Activated naive CD4-positive, alpha-beta T cell treated with anti-CD3 and anti-CD28 coated beads, Interleukin-2, amount 50 U/mL, for 24 hours (primary cell): ENCODE results near the gene RPL12.

Source experiments
- H3K27ac Mint-ChIP-seq: one replicate; pipeline ENCODE4 v1.8.0; 2021; ENCODE audit warnings: mild to moderate bottlenecking, mixed read lengths
- H3K27me3 Mint-ChIP-seq: one replicate; pipeline ENCODE4 v1.8.0; 2021; ENCODE audit warnings: mixed read lengths
- H3K36me3 Mint-ChIP-seq: one replicate; pipeline ENCODE4 v1.8.0; 2021; ENCODE audit warnings: mixed read lengths
- H3K4me1 Mint-ChIP-seq: one replicate; pipeline ENCODE4 v1.8.0; 2021; ENCODE audit warnings: mixed read lengths
- H3K4me3 Mint-ChIP-seq: one replicate; pipeline ENCODE4 v1.8.0; 2021; ENCODE audit warnings: mild to moderate bottlenecking, mixed read lengths
- H3K9me3 Mint-ChIP-seq: one replicate; pipeline ENCODE4 v1.8.0; 2021; ENCODE audit warnings: mixed read lengths

Gene RPL12

GRCh38 chr9:127450830-127451607 is at the start of gene RPL12, which contains the start of gene LRSAM1:
Gene RPL12, minus strand, starts transcription at chr9:127451406. Its CDS starts 89 bp downstream, at chr9:127451317.
Gene LRSAM1, plus strand, starts transcription at chr9:127451510. Its CDS starts 3,018 bp downstream, at chr9:127454528.
- Mint-ChIP-seq H3K27me3 (no peaks in the 10 kb centered on the region), H3K4me3 (peak within 1 kb of the TSS; percentile 95), H3K27ac (peak within 1 kb of the TSS; percentile 99), H3K36me3 (peaks cover 44% of the 10 kb centered on the region), H3K4me1 (peaks cover 37% of the 10 kb centered on the region), H3K9me3 (no peaks in the 10 kb centered on the region)

GRCh38 chr9:127500862-127501261 is 49.7 kb upstream of the RPL12 start:
- H3K4me1 Mint-ChIP-seq, result no peaks in the 10 kb centered on the region
- H3K4me3 Mint-ChIP-seq, result no peak overlapping the region
- no peaks in the 10 kb centered on the region for H3K27me3 Mint-ChIP-seq
- H3K27ac Mint-ChIP-seq, result no peak overlapping the region
- H3K9me3 Mint-ChIP-seq, result no peaks in the 10 kb centered on the region
- peaks cover 4% of the 10 kb centered on the region for H3K36me3 Mint-ChIP-seq

- Mint-ChIP-seq H3K27ac (no peak overlapping the region), H3K27me3 (no peaks in the 10 kb centered on the region), H3K4me3 (no peak overlapping the region)
Measured at GRCh38 chr9:127500399-127500798, 49.2 kb upstream of the RPL12 start.

GRCh38 chr9:127498298-127498697 is 47.1 kb upstream of the RPL12 start:
- no peaks in the 10 kb centered on the region for H3K27me3 Mint-ChIP-seq
- no peaks in the 10 kb centered on the region for H3K4me1 Mint-ChIP-seq
- peaks cover 7% of the 10 kb centered on the region for H3K36me3 Mint-ChIP-seq
- H3K27ac Mint-ChIP-seq, result no peak overlapping the region
- no peaks in the 10 kb centered on the region for H3K9me3 Mint-ChIP-seq
- no peak overlapping the region for H3K4me3 Mint-ChIP-seq

More at GRCh38 chr9:127500399-127500798, 49.2 kb upstream of the RPL12 start:
- Mint-ChIP-seq H3K9me3 (no peaks in the 10 kb centered on the region), H3K36me3 (peaks cover 7% of the 10 kb centered on the region), H3K4me1 (no peaks in the 10 kb centered on the region)

GRCh38 chr9:127497656-127498290 is 46.6 kb upstream of the RPL12 start:
- peaks cover 7% of the 10 kb centered on the region for H3K36me3 Mint-ChIP-seq
- H3K4me3 Mint-ChIP-seq, result no peak overlapping the region
- no peaks in the 10 kb centered on the region for H3K27me3 Mint-ChIP-seq
- no peaks in the 10 kb centered on the region for H3K9me3 Mint-ChIP-seq
- H3K27ac Mint-ChIP-seq, result no peak overlapping the region
- H3K4me1 Mint-ChIP-seq, result no peaks in the 10 kb centered on the region

- no peaks in the 10 kb centered on the region for H3K9me3 Mint-ChIP-seq
- H3K27ac Mint-ChIP-seq, result no peak overlapping the region
- H3K27me3 Mint-ChIP-seq, result no peaks in the 10 kb centered on the region
- no peak overlapping the region for H3K4me3 Mint-ChIP-seq
- no peaks in the 10 kb centered on the region for H3K4me1 Mint-ChIP-seq
- peaks cover 7% of the 10 kb centered on the region for H3K36me3 Mint-ChIP-seq
Measured at GRCh38 chr9:127496974-127497373, 45.8 kb upstream of the RPL12 start.

- no peaks in the 10 kb centered on the region for H3K4me1 Mint-ChIP-seq
- no peaks in the 10 kb centered on the region for H3K27me3 Mint-ChIP-seq
- no peaks in the 10 kb centered on the region for H3K9me3 Mint-ChIP-seq
- no peak overlapping the region for H3K4me3 Mint-ChIP-seq
- H3K27ac Mint-ChIP-seq, result no peak overlapping the region
- peaks cover 7% of the 10 kb centered on the region for H3K36me3 Mint-ChIP-seq
Measured at GRCh38 chr9:127495884-127496555, 44.8 kb upstream of the RPL12 start.

GRCh38 chr9:127494304-127494702 is 43.1 kb upstream of the RPL12 start:
- Mint-ChIP-seq H3K4me3 (no peak overlapping the region), H3K4me1 (no peaks in the 10 kb centered on the region), H3K36me3 (peaks cover 7% of the 10 kb centered on the region), H3K27ac (no peak overlapping the region), H3K9me3 (no peaks in the 10 kb centered on the region), H3K27me3 (no peaks in the 10 kb centered on the region)

- H3K4me1 Mint-ChIP-seq, result no peaks in the 10 kb centered on the region
- H3K36me3 Mint-ChIP-seq, result peaks cover 8% of the 10 kb centered on the region
- H3K4me3 Mint-ChIP-seq, result no peak overlapping the region
- no peak overlapping the region for H3K27ac Mint-ChIP-seq
- H3K9me3 Mint-ChIP-seq, result no peaks in the 10 kb centered on the region
- H3K27me3 Mint-ChIP-seq, result no peaks in the 10 kb centered on the region
Measured at GRCh38 chr9:127493592-127494303, 42.5 kb upstream of the RPL12 start.

- Mint-ChIP-seq H3K4me1 (no peaks in the 10 kb centered on the region), H3K27ac (no peak overlapping the region), H3K27me3 (no peaks in the 10 kb centered on the region), H3K36me3 (peaks cover 8% of the 10 kb centered on the region), H3K9me3 (no peaks in the 10 kb centered on the region), H3K4me3 (no peak overlapping the region)
Measured at GRCh38 chr9:127492616-127493015, 41.4 kb upstream of the RPL12 start.

- Mint-ChIP-seq H3K36me3 (peaks cover 9% of the 10 kb centered on the region), H3K27me3 (no peaks in the 10 kb centered on the region), H3K4me1 (no peaks in the 10 kb centered on the region), H3K9me3 (no peaks in the 10 kb centered on the region), H3K4me3 (no peak overlapping the region), H3K27ac (no peak overlapping the region)
Measured at GRCh38 chr9:127491516-127491915, 40.3 kb upstream of the RPL12 start.

GRCh38 chr9:127490535-127491230 is 39.5 kb upstream of the RPL12 start:
- Mint-ChIP-seq H3K36me3 (peaks cover 5% of the 10 kb centered on the region), H3K4me3 (no peak overlapping the region), H3K9me3 (no peaks in the 10 kb centered on the region), H3K27ac (no peak overlapping the region), H3K4me1 (no peaks in the 10 kb centered on the region), H3K27me3 (no peaks in the 10 kb centered on the region)

GRCh38 chr9:127489471-127490115 is 38.4 kb upstream of the RPL12 start:
- H3K36me3 Mint-ChIP-seq, result peaks cover 5% of the 10 kb centered on the region
- H3K27ac Mint-ChIP-seq, result no peak overlapping the region
- no peaks in the 10 kb centered on the region for H3K27me3 Mint-ChIP-seq

GRCh38 chr9:127488946-127489345 is 37.7 kb upstream of the RPL12 start:
- Mint-ChIP-seq H3K27me3 (no peaks in the 10 kb centered on the region), H3K27ac (no peak overlapping the region)

More at GRCh38 chr9:127489471-127490115, 38.4 kb upstream of the RPL12 start:
- Mint-ChIP-seq H3K4me1 (no peaks in the 10 kb centered on the region), H3K9me3 (no peaks in the 10 kb centered on the region), H3K4me3 (no peak overlapping the region)

More at GRCh38 chr9:127488946-127489345, 37.7 kb upstream of the RPL12 start:
- Mint-ChIP-seq H3K9me3 (no peaks in the 10 kb centered on the region), H3K36me3 (peaks cover 6% of the 10 kb centered on the region), H3K4me3 (no peak overlapping the region), H3K4me1 (no peaks in the 10 kb centered on the region)
